Hematopoietic multipotent progenitor cell (in vitro differentiated cells): ENCODE data around the gene IGFBP5. TPM values are rescaled to one million over a fixed set of nuclear protein-coding genes. Genes with fewer than 3 reads are reported as not detected.
A peak's percentile ranks its signal among the peaks of the same experiment; 100 is the strongest.

Experiments used
- DNase-seq, 3 donors: peaks; one replicate each; pipeline ENCODE4 v3.0.0-alpha.2; 2011 to 2015; ENCODE audit warnings: low read depth in 2 of 3, low spot score in 2 of 3
- total RNA-seq: library from RNA; depleted of rRNA; stranded (reverse); fragments of >200 nt; gene quantifications from one replicate; pipeline ENCODE4 v1.2.3, GENCODE V29; 2012

IGFBP5 gene
- total RNA-seq, 1 donor: under 0.01 TPM

DNA sequence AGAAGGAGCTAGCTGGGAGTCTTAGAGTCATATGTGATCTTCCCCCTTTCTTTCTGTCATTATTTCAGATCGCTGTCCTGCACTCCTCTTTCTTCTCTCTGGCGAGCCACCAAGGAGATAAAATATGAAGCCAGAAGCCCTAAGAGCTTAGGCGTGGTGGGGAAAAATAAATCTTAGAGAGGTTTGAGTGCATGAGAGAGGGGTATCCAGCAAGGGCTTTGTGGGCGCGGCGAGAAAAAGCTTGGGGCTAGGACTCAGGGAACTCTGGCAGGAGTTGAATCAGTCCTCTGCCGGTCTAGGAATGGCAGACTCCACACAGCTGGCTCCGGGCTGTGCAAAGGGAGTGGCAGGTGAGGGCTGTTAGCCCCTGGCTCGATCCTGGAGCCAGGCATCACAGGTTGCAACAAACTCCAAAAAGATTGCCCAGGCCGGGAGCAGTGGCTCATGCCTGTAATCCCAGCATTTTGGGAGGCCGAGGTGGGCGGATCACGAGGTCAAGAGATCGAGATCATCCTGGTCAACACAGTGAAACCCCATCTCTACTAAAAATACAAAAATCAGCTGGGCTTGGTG, 20.1 kb upstream of the IGFBP5 start:
- no peak for DNase-seq

DNA sequence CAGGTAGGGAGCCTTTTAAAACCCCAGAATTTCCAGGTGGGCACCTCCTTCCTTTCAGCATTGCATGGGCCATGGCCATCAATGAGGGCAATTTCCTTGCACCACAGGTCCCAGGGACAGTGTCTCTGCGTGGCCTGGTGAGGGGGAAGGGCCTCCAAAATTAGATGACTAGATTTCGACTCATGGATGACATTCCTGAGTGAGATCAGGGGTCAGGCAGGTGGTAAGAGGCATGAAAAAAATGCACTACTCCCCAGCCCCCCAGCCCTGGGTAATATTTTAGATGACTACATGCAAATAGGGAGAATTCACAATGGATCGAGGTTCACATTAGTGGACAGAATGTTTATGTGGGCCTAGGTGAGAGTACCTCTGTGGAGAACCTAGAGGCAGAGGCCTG, 19.0 kb upstream of the IGFBP5 start:
- no peak for DNase-seq

DNA sequence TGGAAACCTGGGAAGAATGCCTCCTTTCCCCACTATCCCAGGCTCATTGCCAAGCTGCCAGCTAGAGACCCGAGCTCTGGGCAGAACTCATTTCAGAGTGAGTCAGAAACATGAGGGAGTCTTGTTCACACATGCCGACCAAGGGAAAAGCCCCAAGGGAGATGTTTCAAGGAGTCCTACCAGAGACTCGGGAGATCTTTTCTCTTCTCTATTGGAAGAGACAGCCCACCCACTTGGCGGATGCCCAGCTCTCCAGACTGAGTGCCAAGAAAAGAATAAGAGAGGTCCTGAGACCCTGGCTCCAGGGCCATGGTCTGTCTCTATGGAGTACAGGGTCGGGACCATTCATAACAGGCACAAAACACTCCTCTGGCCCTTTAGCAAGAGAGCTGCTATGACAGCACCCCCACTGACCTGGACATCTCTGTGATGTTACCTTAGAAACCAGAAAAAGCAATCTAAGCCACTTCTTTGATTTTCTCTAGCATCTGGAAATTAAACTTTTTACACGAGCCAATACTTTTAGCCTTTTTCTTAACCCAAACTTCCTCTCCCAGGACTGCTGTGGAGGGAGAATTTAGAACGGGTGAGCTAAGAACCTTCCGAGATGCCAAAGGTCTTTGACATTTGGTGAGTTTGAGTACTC, 18.5 kb upstream of the IGFBP5 start:
- DNase-seq: no peak

DNA sequence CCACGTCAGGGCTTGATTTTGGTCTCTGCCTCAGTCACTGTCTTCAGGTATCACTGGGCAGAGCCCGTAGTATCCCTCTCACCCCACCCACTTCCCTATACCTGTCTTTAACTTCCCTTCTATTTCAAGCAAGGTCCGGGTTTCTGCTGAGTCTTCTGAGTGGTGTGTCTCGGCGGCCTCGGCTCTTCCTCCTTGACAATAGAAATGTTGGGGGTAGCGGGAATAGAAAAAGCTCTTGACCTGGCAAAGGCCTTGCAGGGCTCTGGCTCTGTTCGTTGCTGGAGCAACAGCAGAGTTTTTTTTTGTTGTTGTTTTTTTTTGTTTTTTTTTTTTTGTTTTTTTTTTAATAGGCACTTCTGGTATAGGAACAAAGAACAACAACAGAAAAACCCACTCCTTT, 16.0 kb upstream of the IGFBP5 start:
- DNase-seq: no peak

GRCh38 chr2:216710551-216711301, 15.4 kb upstream of the IGFBP5 start:
- no peak for DNase-seq

DNA sequence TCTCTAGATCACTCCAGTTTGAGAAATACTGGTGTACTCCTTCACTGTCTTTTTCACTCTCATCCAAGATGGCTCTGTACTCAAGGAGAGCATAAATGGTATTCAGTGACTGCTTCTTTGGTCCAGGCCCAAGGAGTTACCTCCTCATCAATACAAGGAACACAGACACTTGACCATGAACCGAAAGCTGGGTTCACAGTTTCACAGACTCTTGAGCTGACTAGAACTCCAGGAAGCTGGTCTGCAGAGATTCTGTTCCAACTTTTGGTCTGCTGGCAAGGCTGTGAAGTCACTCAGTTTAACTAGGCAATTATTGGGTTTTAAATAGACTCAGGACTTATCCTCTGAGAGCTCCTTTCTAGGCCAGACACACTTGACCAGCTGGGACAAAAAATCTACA, 7.4 kb upstream of the IGFBP5 start:
- DNase-seq: no peak

- no peak for DNase-seq
Observed at GRCh38 chr2:216701544-216701943, 6.2 kb upstream of the IGFBP5 start.

DNA sequence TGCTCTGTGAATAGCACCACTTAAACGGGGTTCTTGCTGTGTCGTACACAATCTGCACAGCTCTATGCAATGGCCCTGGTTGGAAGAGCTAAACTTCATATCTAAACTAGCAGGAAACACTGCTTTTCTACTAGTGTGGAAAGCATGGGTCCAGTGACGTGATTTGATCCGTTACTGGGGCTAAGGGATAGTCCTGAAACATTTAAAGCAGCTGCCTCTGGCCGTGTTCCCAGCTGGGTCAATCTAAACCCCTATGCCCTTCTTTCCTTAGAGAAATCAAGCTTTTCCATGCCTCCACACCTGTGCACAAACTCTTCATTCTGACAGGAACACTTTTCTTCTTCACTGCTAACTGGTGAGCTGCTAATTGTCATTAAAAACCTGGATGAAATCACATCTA, 5.4 kb upstream of the IGFBP5 start:
- DNase-seq: no peak

- DNase-seq: no peak
Observed at GRCh38 chr2:216700088-216700567, 4.8 kb upstream of the IGFBP5 start.

GRCh38 chr2:216698895-216699294, 3.5 kb upstream of the IGFBP5 start:
- peak in 1 of 3 donors; percentile 67 for DNase-seq

GRCh38 chr2:216698293-216698692, 2.9 kb upstream of the IGFBP5 start:
- no peak for DNase-seq

- peak in 1 of 3 donors; percentile 59 for DNase-seq
Observed at GRCh38 chr2:216696751-216697560, 1.6 kb upstream of the IGFBP5 start.

DNA sequence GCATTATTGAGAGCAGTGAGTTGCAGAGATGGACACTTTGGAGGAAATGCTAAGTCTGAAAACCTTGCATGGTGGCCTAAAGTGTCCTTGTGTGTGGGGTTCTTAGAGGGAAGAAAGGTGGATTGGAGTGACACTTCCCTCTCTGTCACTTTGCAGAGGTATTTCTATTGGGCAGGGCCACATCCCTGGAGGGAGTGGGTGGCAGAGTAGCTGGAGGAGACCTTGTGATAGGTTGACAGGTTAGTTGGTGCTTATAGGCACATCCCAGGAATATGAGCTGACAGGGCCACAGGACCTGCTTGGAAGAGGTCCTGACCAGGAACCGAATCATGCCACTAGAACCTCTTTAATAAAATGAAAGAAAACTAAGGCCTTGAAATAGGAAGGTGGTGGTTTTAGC, 972 bp upstream of the IGFBP5 start:
- no peak for DNase-seq

- DNase-seq: no peak
Observed at GRCh38 chr2:216694826-216695217, 527 bp downstream of the IGFBP5 start.

DNA sequence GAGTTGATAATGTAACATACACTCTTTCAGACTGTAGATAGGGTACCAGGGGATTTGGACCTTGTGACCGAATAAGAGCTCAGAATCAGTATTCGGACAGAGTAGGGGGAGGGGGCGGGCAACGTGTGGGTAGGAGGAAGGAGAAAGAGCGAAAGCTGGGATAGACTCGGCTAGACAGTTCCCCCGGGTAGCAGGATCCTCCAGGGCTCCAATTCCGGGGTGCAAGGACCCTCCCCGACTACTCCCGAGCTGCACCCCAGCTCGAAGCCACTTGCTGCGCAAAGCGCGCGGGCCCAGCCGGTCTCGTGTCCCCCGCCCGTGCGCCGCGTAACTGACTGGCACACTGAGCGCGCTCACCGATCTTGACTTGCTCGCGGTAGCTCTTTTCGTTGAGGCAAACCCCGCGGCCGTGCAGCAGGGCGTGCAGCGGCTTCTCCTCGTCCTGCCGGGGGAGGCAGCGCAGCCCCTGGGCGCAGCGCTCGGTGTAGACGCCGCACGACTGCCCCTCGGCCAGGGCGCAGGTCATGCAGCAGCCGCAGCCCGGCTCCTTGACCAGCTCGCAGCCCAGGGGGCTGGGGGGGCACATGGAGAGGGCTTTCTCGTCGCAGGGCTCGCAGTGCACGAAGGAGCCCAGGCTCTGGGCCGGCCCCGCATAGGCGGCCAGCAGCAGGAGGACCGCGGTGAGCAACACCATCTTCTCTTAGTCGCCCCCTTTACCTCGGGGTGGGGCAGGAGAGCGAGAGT, 1.1 kb downstream of the IGFBP5 start:
- DNase-seq: peak in 1 of 3 donors; percentile 57

DNA sequence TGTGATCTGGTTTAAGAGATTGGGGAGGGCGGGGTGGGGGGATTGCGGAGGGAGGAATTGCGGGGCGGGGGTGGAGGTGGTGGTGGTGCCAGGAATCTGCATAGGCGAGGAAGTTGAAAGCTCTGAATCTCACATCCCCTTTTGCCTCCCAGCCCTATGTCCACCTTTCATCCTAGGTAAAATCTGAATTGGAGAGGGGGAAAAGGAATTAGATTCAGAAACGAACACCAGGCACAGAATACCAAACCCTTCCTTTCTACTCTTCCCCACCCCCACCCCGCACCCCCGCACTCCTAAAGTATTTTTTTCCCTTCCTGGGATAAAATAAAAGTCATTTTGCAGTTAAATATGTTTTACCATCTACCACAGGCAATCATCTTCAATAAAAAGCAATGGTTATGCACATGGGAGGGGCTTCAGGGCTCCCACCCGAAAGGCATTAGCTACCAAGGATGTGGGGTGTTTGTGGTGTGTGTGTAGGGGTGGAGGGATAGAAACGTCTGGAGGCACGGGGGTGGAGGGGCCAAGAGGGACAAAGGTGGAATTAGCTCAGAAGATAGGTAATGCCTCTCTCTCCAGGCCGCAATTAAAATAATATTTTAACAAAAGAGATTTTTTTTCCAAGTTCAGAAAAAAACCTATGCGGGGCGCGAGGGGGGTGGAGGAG, 1.8 kb downstream of the IGFBP5 start:
- no peak for DNase-seq

GRCh38 chr2:216692636-216693413, 2.5 kb downstream of the IGFBP5 start:
- DNase-seq: peak in 1 of 3 donors; percentile 71

- DNase-seq: peak in 2 of 3 donors; percentile 75 to 80
Observed at GRCh38 chr2:216690853-216691741, 4.3 kb downstream of the IGFBP5 start.
